ENCODE results near the gene AFG3L2.

The AFG3L2 gene

DNA sequence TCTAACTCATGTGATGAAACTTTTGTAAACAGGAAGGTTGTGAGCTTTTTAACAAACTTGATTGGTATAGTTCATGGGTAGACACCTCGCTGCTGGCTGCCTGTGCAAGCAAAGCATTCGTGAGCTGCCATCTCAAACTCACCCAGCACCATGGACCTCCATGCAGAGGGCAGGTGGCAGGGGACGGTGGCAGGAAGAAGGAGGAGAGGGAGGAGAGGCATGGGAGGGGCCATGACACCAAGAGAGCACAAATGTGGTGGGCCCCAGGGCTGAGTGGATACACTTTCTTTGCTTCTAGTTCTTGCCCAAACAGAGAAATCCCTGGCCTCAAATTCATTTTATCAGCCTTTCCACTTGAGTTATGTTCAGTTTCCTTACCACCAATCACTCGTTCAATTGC is 29.1 kb downstream of the AFG3L2 start:
- H3K4me3 ChIP-seq (ENCODE audit: low read length), result no peak overlapping the region
- TF ChIP-seq ZNF274 (IDR thresholded peaks at IDR 0.05; ENCODE audit: low read depth, low read length), result no peak

GRCh38 chr18:12346240-12346565 is 30.8 kb downstream of the AFG3L2 start:
- no peak for TF ChIP-seq ZNF274 (IDR thresholded peaks at IDR 0.05; ENCODE audit: low read depth, low read length)
- no peak overlapping the region for H3K4me3 ChIP-seq (ENCODE audit: low read length)

DNA sequence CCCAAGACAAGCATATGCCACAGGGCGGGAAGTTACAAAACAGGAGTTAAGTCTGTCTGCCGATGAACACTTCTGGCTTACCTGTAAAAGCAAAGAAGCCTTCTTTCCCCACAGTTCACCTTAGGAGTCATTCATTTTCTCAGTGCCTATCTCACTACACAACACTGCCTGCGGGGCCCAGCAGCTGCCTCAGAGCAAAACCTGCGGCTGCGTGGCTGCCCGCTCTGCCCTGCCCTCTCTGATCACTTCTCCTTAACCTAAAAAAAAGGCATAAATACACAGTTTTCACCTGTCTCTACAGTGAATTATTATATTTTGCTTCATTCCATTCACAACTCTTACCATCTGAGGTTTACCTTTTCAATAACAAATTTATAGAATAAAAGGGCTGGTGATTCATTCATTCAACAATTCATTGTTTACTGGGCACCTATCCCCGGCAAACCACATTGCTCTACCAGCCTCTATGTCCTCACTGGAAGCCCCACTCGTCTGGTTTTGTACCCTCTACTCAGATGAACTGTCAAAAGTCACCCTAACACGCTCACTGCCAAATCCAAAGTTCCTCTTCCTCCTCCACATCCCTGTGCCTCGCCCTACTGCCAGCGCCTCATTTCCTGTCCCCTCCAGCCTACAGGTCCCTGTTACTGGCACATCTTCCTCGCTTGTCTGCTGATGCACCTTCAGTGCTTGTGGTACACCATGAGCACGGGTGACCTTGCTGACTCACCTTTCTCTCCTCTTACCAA is 31.4 kb downstream of the AFG3L2 start:
- TF ChIP-seq ZNF274 (IDR thresholded peaks at IDR 0.05; ENCODE audit: low read depth, low read length), result no peak
- no peak overlapping the region for H3K4me3 ChIP-seq (ENCODE audit: low read length)

DNA sequence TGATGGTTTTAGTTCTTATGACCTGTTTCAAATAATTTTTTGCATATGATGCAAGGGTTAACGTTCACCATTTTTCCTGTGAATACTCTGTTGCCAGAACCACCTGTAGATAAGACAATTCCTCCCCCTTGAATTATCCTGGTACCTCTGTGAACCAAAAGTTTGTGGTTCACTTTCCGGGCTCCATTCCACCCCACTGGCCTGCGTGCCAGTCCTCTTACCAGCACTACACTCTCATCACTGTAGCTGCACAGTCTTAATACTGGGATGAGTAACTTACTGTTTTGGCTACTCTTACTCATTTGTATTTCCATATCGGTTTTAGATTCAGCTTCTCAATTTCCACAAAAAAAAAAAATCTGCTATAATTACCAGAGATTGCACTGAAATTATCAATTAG is 34.4 kb downstream of the AFG3L2 start:
- no peak for TF ChIP-seq ZNF274 (IDR thresholded peaks at IDR 0.05; ENCODE audit: low read depth, low read length)

GRCh38 chr18:12340945-12341660 is 35.9 kb downstream of the AFG3L2 start:
- TF ChIP-seq ZNF274 (IDR thresholded peaks at IDR 0.05; ENCODE audit: low read depth, low read length), result no peak
- H3K4me3 ChIP-seq (ENCODE audit: low read length), result no peak overlapping the region

More for the DNA sequence above, 34.4 kb downstream of the AFG3L2 start:
- H3K4me3 ChIP-seq (ENCODE audit: low read length), result no peak overlapping the region

DNA sequence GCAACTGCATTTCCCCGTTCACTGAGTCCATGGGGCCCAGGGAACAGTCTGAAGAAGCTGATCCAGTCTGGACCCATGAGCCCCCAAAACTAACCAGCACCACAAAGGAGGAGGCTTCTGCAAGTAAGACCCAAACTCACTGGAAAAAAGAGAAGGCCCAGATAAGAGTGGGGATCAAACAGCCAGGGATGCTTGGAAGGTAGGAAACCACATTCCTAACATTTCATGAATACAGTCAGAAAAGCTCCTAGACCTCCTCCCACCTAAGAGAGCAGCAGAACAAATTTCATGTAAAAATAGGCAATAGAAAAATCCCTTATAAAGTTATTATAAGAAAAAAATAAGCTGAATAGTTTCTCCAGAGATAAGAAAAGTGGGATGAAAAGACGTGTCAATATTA is 38.6 kb downstream of the AFG3L2 start:
- no peak overlapping the region for H3K4me3 ChIP-seq (ENCODE audit: low read length)
- TF ChIP-seq ZNF274 (IDR thresholded peaks at IDR 0.05; ENCODE audit: low read depth, low read length), result no peak

DNA sequence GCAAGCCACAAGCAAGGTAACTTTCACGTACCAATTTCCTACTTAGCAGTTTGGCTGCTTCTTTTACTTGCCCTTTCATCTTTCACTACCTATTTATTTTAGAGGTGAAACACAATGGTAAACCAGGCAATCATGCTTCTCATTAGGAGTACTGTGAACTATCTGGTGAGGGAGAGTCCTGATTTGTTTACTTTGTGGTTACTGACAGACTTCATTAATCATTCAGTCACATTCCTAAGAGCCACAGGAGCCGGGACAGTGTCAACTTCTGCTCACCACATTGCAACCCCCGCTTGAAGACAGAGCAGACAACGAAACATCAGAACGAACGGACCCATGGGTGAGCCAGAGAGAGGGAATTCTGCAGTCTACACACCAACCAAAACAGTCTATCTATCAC is 40.1 kb downstream of the AFG3L2 start:
- no peak for TF ChIP-seq ZNF274 (IDR thresholded peaks at IDR 0.05; ENCODE audit: low read depth, low read length)

DNA sequence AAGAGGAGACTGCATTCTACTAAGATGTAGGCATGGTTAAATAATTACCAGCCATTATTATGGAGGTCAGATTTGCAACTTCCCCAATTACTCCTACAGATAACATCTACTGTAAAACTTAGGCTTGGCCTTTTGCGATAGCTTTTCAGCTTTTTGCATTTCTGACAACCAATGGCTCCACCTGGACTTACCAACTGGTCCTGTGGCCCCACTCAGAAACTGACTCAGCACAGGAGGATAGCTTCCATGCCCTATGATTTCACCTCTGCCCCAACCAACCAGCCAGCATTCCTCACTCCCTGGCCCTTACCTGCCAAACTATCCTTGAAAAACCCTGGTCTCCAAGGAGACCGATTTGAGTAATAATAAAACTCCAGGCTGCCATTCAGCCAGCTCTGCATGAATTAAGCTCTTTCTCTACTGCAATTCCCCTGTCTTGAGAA is 40.8 kb downstream of the AFG3L2 start:
- H3K4me3 ChIP-seq (ENCODE audit: low read length), result no peak overlapping the region
- TF ChIP-seq ZNF274 (IDR thresholded peaks at IDR 0.05; ENCODE audit: low read depth, low read length), result no peak

More for the DNA sequence above, 40.1 kb downstream of the AFG3L2 start:
- no peak overlapping the region for H3K4me3 ChIP-seq (ENCODE audit: low read length)

GRCh38 chr18:12335503-12335902 is 41.5 kb downstream of the AFG3L2 start:
- H3K4me3 ChIP-seq (ENCODE audit: low read length), result no peak overlapping the region
- no peak for TF ChIP-seq ZNF274 (IDR thresholded peaks at IDR 0.05; ENCODE audit: low read depth, low read length)

GRCh38 chr18:12334863-12335262 is 42.2 kb downstream of the AFG3L2 start:
- no peak overlapping the region for H3K4me3 ChIP-seq (ENCODE audit: low read length)
- TF ChIP-seq ZNF274 (IDR thresholded peaks at IDR 0.05; ENCODE audit: low read depth, low read length), result no peak

DNA sequence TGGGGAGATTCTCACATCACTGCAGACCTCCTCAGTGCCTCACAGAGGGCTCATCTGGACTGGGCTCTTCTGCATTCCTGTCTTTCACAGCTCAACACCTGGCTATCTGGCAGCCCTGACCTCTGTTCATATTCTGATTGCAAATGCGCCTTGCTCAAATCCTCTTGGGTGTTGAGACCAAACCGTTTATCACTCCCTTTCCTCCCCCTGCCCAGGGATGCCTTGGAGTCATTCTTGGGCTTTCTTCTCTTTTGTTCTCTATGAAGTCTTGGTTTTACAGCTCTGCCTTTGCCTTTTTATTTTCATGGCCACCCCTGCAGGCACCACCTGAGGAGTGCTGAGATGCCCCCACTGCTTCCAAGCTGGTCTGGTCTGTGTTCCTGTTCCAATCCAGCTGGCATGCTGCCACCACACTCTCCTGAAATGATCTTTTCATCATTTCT is 42.6 kb downstream of the AFG3L2 start:
- no peak for TF ChIP-seq ZNF274 (IDR thresholded peaks at IDR 0.05; ENCODE audit: low read depth, low read length)
- no peak overlapping the region for H3K4me3 ChIP-seq (ENCODE audit: low read length)

GRCh38 chr18:12333506-12334290 is 43.3 kb downstream of the AFG3L2 start:
- no peak for TF ChIP-seq ZNF274 (IDR thresholded peaks at IDR 0.05; ENCODE audit: low read depth, low read length)
- no peak overlapping the region for H3K4me3 ChIP-seq (ENCODE audit: low read length)

GRCh38 chr18:12330766-12331165 is 46.3 kb downstream of the AFG3L2 start:
- TF ChIP-seq ZNF274 (IDR thresholded peaks at IDR 0.05; ENCODE audit: low read depth, low read length), result no peak
- H3K4me3 ChIP-seq (ENCODE audit: low read length), result no peak overlapping the region

DNA sequence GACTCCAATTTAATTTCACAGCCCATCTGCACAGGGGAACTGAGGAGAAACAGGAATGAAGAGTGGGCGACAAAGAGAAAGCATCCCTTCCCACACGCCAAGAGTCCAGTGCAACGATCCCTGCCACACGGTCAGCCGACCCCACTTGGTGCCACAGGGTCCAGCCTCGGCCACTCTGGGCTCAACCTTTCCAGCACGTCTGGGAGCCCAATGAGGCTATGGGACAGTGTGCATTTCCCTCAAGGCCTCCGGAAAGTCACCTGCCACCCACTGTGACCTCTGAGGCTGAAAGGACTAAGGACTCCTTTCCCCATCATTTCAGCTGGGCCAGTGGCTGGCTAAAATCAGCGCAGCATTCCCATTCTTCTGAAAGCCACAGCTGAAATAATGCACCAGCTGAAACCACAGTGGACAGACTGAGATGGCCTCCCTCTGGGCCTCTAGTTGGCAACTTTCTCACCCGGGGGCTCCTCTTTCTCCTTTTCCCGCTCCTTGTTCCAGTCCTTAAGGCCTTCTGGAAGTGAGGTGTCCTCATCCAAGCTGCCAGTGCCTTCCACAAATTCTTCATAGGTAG is 47.8 kb downstream of the AFG3L2 start:
- no peak overlapping the region for H3K4me3 ChIP-seq (ENCODE audit: low read length)
- TF ChIP-seq ZNF274 (IDR thresholded peaks at IDR 0.05; ENCODE audit: low read depth, low read length), result no peak

Data from GM08714 (cell line).